GM18907 (cell line): ENCODE measurements around the gene GRID1.

ENCODE experiments used
- ATAC-seq: cut with Tn5 transposase; IDR thresholded peaks from one replicate; pipeline ENCODE4 v1.9.1; 2021; ENCODE audit warnings: mild to moderate bottlenecking, moderate library complexity; ENCODE audit not compliant: unreplicated experiment

Gene GRID1

DNA sequence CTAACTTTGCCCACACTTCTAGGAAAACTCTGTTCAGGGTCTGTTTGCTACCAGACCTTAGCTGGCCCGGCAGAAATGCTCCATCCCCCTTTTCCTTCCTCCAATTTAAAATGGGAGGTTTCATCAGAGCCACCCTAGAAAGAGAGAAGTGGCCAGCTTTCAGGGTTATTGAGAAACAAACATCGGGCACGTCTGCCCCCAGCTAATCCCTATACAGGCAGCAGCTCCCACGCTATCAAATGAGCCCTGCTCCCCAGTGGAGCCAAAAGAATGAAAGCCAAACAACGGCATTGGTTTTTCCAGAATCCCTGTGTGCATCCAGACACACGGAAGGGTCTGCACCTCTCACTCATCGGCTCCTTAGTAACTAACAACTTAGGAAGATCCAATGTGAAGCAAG lies 132.5 kb downstream of the GRID1 start:
- no peak for ATAC-seq

DNA sequence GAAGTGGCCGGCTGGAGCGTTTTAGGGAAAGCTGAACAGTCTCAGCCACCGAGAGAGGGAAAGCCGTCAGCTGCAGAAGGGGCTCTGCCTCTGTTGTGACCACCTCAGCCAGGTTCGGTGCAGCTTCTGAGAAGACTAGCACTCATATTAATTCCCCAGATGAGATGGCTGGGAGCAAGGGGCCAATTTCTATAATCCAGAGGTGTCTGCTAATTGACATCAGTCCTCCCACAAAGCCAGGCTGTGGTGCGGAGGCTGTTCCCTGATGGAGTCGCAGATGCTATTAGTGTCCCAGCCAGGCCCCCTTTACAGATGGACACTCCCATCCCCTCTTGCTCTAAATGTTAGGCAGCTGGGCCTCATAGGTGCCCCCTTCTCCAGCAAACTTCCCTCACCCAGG lies 133.5 kb downstream of the GRID1 start:
- ATAC-seq: no peak

DNA sequence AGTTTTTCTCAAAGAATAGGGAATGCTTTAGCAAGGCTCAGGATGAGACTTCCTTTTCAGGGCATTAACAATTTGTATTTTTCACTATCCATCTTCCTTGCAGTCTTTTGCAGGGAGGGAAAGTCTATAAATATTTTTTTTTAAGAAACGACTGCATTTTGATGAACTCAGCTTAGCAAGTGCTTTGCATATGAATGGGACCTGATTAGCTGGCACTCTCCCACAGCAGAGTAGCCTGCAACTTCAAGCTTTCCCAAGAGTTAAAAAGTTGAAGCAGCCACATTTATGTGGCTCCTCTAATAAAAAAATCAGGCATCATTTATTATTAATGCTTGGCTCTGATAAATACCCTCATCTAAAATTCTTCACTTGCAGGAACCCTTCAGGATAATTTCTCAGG lies 134.0 kb downstream of the GRID1 start:
- ATAC-seq: no peak

DNA sequence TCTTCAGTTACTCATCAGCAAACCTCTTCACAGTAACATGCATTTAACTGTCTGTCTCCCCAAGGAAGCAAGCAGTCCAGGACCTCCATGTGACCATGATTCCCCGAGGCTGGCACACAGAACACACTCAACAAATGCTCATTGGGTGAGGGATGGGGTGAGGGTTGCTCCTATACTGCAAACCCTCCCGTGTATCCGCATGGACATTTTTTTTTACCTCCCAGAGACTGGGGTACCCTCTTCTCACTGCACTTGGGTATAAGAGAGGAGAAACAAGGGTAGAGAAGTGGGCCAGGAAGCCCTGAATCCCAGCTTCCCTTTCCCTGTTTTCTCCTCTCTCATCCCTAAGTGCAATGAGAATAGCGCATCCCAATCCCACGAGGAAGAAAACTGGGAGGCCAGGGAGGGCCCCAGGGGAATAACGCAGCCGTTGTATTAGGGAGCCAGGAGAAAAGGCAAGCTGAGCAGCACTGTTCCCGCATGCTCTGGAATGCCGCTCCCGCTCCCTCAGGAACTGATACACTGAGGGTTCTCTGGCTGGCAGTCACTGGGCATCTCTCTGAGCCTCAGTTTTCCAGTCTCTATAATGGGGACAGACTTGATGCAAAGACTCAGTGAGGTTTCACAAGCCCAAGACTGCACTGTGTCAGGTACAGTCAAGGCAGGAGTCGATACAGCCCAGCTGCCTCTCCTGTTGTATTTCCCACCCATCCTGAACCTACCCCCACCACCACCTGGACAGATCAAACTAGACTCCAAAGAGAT lies 134.6 kb downstream of the GRID1 start:
- ATAC-seq: no peak

DNA sequence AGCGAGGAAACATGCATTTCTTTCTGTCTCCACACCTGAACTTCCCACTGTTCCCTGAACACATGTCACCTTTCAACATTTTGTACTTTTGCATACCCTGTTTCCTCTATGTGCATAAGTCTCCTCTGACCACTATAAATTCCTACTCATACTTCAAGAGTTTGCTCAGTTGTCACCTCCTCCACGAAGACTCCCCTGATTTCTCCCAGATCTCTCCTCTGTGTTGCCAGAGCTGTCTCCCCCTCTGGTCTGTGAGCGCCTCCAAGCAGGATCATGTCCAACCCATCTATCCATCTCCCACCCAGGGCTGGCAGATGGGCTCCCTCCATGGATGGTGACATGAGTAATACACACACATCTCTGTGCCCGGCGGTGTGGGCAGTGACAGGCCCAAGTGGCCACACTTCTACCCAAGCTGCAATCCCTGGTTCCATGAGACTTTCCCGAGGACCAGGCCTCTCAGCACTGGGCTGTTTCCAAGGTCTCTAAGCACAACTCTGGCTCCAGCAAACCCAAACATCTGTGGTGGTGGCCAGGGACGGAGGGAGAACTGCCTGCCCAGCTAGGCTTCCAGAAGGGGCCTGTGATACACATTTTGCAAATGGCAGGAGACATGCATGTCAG lies 135.9 kb downstream of the GRID1 start:
- ATAC-seq: no peak

DNA sequence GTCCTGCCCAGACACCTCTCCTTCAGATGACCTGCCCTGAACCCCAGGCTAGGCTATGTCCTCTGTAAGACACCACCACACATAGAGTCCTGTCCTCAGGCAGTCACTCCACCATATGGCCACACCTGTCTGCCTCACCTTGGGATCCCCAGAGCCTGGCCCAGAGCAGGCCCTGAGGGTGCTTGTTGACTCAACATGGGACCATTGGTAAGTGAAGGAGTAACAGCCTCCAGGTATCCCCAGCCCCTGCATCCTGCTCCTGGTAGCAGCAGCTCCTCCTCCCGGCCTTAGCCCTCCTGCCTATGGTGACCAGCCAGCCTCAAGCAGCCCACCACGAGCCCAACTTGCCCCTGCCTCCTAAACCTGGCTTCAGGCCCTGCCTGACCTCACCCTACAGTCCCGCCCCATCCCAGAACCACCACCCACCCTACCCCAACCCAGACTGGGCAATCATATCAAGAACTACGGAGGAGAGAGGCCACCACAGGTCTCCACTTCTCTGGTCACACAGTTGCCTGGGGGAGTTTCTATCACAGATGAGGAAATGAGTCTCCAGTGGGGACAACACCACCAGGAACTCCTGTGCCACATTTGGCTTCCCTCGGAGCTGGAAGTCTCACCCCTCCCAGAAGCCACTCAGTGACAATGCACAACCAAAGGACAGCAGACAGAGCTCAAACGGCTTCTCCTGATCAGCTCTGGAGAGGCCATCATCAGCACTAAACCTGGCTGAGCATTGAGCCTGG lies 136.6 kb downstream of the GRID1 start:
- ATAC-seq: no peak

DNA sequence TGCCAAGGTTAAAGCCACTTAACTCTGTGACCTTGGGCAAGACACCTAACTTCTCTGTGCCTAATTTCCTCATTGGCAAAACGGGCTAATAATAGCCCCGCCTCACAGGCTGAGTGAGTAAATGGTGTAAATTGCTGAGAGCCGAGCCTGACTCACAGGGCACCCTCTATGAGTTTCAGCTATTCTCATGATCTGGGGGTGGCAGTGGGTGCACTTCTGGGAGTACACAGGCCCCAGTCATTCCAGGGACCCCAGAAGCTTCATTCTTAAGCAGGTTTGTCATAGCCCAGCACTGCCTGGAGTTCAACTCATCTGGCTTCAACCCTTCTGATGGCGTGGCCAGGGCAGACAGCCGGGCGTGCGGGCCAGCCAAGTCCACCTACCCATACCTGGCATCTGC lies 137.2 kb downstream of the GRID1 start:
- ATAC-seq: no peak

DNA sequence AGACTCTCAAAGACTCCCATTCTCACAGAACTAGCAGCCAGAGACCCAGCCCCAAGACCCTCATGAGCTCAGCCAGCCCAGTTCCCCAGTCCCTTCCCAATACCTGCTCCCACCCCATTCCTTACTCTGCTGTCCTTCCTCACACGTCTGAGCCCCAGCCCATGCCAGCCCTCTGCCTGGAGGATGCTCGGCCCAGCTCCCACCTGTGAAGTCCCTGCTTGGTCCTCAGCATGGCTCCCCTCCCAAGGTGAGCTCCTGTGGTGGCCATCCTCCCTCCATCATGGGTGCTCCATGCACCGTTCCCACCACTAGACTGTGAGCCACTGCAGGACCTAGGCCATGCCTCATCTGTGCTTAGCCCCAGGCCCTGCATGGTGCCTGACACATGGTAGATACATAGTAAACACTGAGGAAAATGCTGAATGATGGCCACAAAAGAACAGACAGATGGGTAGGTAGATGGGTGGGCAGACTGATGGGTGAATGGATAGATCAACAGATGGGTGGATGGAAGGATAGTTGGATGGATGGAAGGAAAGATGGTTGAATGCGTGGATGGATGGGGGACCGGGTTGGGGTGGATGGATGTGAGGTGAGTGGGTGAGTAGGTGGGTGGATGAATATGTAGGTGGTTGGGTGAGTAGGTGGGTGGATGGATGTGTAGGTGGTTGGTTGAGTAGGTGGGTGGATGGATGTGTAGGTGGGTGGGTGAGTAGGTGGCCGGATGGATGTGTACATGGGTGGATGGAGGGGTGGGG lies 138.9 kb downstream of the GRID1 start:
- ATAC-seq: no peak

DNA sequence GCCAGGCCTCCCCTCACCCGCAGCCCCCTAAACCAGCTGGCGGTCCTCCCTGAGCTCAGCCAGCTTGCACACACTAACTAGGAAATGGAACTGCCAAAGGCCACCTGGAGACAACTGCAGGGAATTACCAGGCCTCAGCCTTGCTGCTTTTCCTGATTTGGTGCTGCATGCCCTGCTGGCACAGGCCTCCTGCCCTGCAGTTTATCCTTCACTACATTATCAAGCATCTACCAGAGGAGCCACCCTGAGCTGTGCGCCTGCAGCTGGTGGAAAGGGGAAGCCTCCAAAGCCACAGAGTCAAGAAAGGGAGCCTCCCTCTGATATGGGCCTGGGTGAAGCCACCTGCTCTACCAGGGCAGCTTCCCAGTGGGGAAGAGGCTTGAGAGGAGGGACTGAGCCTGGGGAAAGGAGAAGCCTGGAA lies 139.8 kb downstream of the GRID1 start:
- ATAC-seq: no peak

DNA sequence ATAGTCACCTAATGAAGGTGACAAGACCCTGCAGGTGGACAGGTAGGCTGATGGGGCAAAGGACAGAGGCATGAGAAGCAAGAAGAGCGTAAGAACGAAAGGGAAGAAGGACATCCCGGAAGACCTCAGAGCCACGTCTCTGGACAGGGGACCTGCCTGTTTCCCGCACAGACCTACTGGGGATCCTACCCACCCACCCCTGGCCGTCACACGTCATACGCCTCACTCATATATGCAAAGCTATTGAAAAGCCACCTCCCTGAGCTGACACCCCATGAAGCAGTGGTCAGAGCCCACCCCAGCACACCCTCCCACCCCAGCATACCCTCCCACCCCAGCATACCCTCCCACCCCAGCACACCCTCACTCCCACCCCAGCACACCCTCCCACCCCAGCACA lies 140.6 kb downstream of the GRID1 start:
- no peak for ATAC-seq

DNA sequence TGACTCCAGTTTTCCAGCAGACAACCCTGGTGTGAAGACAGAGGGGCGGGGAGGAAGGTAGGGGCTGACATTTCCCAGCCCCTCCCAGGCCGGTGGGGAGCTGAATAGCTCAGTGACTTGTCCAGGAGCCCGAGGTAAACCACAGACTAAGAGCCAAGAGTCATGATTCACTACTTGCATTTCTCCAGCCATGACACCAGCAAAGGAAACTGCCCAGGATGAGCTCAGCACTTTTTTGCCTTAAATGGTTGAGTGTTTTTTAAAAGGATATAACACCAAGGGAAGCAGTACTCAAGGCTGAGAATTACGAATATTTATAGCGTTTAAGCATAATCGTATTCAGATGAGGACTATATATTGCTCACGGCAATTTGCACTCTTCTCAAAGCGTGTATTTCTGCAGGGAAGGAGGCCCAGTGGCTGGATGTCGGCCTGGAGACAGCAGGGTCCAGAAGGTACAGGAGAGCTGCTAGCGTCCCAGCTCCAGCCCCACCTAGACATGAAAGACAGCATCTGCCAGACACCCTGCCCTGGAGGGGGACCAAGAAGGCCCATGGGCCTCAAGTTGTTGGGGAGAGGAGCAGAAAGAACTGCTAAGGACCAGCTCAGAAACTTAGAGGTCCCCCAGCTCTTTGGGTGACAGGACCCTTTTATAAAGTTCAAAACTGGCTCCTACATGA lies 141.4 kb downstream of the GRID1 start:
- ATAC-seq: no peak

DNA sequence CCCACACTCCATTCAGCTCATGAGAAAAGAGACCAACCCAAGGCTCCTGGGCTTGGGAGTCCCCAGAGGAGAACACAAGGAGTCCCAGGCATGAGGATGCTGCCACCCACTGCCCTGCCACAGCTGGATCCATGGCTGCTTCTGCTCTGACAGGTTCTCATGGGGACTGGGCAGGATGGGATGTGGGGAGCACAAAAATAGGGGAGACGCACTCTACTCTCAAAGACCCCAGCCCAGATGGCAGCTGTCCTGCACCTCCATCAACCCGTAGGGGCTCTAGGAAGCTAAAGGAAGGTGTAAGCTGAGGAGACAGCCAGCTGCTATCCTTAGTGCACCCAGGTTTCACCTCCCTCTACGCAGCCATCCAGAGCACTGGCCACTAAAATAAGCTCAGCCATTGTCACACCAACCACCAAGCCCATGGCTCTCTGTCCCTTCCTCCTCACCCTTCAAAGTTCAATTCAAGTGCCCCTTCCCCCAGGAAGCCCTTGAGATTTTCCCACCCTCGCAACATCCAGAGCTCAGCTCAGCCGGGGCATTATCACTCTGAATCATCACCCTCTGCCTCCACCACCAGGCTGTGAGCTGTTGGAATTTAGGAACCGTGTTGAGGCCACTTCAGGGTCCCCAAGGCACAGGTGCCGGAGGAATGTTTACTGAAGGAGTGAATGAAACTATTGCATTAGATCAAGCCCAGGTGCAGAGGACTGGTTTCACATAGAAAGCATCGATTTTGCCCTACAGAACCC lies 142.1 kb downstream of the GRID1 start:
- no peak for ATAC-seq

DNA sequence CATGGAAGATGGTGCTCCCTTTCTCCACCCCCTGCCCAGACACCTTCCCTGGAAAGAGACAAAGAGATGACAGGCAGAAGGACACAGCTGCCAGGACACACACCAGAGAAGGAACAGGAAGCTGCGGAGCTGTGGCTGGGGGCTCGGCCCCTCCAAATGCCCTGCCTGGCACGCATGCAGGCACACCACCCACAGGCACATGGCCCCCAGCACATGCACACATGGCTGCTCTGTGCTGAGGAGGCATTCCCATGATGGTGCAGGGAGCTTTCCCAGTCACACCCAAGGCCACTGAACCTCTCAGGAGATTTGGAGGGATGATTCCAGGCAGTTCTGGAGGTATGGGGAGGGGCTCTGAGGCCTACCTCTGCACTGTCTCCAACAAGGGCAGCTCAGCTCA lies 143.3 kb downstream of the GRID1 start:
- no peak for ATAC-seq

DNA sequence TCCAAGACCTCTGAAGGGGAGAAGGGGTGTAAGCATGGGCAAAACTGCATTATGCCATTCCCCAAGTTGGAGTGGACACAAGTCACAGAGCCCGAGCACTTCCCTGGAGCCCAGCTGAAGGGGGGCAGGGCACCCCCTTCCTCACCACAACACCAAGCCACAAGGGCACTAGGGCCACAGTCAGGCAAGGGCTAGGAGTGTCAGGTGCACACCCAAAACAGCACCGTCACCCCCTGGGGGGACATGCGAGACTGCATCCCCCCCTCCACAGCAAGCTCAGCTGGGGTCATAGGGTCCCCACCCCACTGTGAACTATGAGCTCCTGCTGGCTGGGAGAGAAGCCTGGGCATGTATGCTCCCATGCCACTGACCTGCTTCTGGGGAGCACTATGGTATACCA lies 143.9 kb downstream of the GRID1 start:
- ATAC-seq: no peak

DNA sequence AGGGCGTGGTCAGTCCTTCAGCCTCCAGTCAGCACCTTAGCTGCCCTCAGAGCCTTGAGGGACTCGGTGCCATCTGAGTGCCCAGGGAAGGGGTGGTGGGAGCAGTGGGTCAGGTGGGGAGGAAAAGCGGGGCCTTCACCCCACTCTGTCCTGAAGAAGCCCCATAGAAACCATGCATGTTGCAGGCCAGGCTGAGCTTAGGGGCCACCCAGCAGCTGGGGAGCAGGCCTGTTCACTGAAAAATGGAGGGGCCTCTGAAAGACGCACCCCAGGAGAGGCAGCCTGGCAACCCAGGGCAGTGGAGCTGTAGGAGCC lies 144.3 kb downstream of the GRID1 start:
- ATAC-seq: no peak

DNA sequence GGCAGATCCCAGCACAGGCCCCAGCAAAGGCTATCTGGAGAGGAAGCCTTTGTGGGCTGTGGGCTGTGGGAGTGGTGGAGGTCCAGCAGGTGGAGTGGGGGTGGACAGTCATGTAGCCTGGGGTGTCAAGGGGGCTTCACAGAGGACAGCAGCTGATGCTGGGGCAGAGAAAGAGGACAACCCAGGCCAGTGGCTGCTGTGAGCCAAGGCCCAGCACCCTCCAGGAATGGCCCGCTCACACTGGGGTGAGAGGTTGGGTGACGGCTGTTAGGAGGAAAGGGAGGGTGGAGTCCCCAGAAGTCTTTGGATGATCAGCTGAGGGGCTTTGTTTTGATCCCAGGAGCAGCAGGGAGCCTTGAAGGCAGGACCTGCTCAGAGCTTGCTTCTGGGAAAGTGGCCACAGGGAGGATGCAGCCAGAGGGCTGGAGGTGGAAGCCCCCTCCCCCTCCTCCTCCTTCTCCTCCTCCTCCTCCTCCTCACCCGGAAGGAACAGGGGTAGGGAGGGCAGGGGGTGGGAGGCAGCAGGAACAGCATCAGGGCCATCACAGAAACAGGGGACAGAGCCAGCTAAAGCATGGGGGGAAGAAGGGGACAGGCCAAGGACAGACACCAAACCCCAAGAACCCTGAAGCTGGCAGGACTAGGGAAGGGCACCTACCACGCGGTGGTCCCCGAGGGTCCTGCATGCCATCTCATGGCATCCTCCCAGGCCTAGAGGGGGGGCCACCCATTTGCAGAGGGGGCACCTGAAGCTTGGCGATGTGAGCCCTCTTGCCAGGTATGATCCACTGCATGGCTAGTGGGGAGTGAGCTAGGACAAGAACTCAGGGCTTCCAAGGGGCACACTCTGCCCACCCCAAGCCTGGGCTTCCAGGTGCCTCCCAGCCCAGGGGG lies 144.9 kb downstream of the GRID1 start:
- no peak for ATAC-seq

DNA sequence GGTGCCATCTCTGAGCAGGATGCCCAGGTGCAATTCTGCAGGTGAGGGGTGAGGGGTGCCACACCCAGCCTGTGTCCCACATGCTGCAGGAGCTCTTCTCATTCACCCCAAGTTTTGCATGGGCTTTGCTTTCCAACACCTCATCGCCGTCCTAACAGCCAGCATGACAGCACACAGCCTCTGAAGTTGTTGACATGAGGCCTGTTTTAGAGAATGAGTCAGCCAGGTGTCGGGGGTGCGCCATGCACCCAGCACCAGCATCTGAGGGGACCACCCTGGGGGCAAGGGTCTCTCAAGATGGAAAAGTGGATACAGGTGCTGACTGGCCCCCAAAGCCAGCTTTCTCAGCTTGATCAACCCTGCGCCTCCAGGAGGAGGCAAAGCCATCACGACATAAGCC lies 146.0 kb downstream of the GRID1 start:
- ATAC-seq: no peak

DNA sequence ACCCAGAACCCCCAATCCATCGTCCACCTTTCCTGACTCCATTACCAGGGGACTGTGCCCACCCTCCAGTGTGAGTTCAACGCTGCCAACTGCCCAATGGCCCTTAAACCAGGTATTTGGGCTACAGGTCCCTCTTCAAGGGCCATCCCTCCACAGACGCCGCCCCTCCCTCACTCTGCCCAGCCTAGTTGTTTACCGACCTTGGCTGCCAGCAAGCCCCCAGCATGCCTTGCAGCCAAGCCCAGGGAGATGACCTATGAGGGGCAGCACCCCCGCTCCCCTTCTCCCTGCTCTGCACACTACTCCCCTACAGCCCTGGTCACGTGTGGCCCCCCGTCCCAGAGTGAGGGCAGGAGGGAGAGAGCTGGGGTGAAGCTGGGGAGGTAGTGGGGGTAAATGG lies 147.3 kb downstream of the GRID1 start:
- ATAC-seq: no peak

DNA sequence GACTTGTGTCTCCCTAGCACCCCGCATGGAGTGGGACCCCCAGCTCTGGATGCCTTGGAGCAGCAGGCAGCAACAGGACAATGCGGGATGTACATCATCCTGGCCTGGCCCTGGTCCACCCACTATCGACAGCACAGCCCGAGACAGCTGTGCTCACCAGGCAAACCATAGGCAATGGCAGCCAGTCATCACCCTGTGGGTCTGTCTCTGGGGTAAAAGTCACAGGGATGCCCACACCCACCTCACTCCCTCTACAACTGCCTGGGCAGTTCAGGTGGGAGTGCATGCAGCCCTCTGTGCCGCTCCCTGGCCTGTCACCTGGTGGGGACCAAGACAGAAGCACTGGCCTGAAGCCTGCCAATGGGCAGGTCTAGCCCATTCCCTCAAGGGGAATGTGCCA lies 147.8 kb downstream of the GRID1 start:
- no peak for ATAC-seq
